GM18861 (cell line): ENCODE measurements around the gene MFAP2.

Source experiments
- ATAC-seq: cut with Tn5 transposase; IDR thresholded peaks from one replicate; pipeline ENCODE4 v1.9.1; 2021; ENCODE audit not compliant: unreplicated experiment

Gene MFAP2, protein sequence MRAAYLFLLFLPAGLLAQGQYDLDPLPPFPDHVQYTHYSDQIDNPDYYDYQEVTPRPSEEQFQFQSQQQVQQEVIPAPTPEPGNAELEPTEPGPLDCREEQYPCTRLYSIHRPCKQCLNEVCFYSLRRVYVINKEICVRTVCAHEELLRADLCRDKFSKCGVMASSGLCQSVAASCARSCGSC

DNA sequence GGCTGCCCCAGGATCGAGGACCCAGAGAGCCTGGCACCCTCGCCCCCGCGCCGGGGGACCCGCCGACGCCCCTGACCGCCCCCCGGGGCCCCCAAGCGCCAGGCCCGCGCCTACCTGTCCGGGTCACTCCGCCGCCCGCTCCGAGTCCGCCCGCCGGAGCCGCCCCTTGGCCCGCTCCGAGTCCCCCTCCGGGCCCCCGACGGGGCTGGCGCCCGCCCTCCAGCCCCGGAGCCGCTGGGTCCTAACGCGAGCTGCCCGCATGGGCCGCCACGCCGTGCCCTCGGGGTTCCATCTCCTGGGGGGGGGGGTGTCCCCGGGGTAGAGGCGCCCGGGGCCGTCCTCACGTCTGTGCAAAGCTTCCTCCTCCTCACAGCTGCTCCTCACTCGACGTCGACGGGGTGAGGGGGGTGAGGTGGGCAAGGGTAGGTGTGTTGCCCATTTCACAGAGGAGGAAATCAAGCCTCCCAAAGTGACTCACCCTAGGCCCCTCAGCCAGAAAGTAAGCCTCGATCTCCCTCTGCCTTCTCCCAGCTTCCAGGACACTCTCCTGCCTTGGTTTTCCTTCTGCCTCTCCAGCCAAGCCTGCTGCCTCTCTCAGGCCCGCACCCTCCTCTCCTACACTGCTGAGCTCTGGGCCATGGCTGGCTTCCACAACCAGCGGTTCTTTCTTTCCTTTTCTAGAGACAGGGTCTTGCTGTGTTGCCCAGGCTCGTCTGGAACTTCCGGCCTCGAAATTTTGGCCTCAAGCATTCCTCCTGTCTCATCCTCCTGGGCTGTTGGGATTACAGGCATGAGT lies at the start of gene MFAP2:
Gene MFAP2 (minus strand): TSS at position 148 of the 796 bp plus-strand sequence. CDS start 2,347 bp downstream, outside the sequence.
- ATAC-seq: no peak

DNA sequence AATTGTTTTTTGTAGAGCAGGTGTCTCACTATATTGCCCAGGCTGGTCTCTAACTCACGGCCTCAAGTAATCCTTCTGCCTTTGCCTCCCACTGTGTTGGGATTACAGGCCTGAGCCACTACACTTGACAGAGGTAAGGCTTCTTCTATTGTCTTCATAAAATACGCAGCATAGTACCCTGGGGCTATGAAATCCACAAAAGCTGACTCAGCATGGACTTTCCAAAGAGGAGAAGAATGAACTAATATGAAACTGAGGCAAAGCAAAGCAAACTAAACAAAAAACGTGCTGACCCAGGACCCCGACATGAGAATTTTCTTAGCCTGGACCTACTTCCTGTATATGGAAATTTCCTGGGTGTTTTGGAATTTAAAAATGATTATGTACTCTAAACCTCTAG lies 49.8 kb upstream of the MFAP2 start:
- ATAC-seq: no peak

DNA sequence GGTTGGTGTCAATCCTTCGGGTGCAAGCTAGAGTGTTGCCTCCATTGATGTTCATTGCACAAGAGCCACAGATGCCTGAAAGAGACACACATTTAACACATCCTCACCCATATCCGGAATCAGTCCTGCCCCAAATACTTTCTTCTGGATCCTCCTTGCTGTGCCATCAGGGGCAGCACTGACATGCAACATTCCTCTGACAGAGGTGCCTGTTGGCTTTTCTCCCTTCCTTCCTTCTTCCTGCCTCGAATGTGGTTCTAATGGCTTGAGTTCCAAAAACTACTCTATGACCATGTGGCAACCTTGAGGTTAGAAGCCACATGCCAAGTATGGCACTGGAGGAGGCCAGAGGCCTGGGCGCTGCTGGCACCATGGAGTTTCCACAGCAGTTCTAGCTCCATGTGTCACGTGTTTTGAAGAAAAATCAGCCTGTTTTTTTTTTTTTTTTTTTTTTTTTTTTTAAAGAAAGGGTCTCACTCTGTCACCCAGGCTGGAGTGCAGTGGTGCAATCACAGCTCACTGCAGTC lies 48.3 kb upstream of the MFAP2 start:
- no peak for ATAC-seq

DNA sequence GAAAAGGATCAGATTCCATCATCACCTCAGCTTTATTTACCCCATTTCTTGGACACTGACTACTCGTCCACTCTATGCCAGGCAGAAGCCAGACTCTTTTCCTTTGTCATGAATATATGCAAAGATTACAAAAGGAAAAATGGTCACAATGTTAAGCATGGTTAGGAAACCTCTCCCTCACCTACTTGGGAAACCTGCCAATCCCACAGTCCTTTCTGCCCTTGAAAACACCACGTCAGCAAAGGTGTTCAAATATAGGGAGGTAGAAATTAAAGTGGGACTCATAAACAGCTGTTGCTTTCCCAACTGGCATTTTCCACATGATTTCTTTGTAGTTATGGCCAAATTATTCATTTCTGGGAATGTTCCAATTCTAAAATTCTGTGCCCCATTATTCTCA lies 47.5 kb upstream of the MFAP2 start:
- no peak for ATAC-seq

DNA sequence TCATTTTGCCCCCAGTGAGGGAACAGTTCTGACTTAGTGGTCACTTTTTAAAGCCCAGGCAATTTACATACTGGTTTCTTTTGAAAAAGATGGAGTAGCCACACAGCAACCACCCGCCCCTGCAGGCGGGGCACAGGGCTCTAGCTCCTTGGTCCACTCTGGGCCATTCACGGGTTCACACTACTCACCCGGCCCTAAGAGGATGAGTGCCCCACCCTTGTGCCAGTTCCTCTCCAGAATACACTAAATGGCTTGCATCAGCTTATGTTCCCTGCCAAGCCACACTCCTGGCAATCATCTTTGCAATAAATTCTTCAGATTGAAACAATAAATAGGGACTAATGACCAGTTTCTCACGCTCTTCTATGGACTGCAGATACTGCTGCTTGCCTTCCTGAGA lies 47.0 kb upstream of the MFAP2 start:
- ATAC-seq: no peak

DNA sequence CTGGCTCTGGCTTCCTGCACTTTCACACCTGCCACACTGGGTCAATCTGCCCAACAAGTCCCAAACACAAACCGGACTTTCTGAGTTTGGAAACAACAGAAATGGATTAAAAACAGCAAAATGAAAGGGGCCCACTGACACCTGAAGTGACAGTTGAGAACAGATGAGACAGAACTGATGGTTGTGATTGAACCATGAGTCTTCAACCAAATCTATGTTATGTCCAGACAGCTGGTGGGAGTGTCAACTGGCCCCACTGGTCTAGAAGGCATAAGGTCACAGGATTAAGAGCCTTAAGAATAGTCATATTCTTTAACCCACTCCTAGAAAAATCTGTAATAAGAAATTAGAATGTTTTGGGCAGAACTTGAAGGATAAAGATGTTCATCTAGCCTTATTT lies 44.3 kb upstream of the MFAP2 start:
- no peak for ATAC-seq

DNA sequence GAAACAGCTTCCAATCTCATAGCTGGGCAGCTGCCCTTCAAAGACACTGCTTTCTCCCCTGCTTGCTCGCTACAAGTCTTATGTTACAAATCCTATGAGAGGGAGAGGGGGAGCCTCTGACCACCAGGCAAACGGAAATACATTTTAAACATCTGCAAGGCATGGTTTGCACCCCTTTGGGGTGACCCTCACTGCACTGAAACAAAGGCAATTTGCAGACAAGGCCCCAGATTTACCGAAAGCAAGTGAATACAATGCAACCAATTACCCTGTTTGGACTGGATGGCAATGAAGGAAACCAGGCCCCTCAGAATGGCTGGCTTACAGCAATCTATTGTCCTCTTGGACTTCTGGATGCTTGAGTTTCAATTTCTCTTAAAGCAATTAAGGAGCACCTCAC lies 43.2 kb upstream of the MFAP2 start:
- no peak for ATAC-seq

DNA sequence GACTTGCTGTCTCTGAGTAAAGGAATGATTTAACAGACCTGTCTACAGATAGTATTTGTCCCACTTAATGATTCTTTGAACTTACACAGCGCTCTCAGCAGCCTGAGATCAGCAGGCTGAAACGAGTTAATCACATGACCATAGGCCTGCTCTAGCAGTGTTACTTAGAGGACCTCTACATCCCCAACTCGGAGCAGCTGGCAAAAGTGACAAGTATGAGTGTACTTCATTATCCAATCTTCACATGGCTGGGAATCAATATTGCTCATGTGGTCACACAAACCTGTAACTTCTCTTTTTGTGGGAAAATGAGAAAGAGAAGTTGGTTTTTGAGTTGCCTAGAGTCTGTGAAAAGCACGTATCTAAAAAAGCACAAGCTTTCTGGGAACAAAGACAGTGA lies 42.7 kb upstream of the MFAP2 start:
- ATAC-seq: no peak

DNA sequence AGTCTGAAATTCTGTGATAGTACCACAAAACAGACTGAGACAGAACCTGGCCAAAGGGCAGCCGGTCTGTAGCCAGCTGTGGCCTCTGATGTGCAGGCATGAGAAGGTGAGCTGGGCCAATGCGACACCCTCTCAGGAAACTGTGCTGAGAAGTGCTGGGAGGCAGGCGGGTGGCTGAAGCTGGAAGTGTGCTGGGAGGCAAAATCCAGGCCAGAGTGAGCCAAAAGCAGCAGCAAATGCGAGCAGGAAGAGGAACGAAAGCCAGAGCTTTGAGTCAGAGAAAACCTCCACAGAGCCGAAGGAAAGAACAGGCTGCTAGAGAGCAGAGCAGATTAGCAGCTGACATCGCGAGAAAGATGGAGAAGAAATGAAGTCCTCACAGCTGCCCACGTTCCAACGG lies 41.5 kb upstream of the MFAP2 start:
- no peak for ATAC-seq

DNA sequence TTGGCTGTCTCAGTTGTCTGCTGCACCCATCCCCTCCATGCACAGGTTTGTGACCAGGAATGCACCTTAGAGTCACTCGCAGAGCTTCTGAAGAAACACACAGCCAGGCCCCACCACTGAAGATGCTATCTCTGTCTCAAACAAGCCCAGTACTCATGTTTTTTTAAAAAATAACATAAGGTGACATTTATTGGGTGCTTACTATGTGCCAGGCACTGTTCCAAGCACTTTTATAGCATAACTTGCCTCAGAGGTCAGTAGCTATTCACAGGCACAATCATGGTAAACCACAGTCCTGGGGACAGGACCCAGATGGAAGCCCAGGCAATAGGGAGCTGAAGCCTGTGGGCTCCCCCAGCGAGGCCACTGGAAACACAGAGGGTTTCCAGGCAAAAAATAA lies 40.1 kb upstream of the MFAP2 start:
- no peak for ATAC-seq

DNA sequence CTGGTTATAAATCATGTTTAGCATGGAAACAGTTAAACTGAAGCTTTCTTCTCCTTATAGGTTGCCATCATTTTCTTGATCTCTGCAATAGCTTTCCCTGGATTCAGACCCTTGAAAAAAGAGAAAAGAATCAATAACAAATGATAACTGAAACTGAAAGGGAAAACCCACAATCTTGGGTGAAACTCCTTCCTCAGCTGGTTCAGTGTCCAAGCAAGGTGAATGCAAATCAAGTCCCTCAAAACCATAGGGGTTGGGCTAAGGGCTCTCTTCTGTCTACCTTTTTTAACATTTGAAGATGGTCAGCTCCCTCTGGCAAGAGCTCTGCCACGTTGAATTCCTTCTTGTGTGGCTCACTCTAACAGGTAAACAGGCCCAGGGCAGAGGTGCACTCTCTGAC lies 38.4 kb upstream of the MFAP2 start:
- no peak for ATAC-seq

DNA sequence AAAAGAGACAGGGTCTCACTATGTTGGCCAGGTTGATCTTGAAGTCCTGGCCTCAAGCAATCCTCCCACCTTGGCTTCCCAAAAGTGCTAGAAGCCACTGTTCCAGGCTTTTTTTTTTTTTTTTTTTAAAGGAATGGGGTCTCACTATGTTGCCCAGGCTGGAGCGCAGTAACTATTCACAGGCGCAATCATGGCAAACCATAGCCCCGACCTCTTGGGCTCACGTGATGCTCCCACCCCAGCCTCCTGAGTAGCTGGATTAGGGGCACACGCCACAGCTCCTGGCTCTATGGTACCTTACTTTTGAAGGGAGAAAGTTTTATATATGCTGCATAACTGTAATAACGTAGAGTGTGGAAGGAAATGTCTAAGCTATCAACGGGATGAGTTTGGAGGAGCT lies 37.0 kb upstream of the MFAP2 start:
- ATAC-seq: no peak

DNA sequence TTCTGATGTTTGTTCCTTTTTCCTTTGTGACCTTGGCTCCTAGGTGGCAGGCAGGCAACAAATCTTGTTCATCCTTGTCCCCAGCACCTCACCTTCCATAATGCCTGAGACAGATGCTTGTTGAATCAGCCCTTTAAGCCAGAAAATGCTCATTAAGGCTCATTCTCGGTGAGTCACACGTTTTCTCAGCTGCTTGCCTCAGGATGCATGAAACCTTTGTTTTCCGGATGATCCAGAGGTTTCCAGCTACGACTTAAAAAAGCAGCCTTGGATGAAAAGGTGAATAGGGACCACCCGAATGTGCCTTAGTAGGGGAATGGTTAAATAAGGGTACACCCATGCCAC lies 35.9 kb upstream of the MFAP2 start:
- no peak for ATAC-seq

DNA sequence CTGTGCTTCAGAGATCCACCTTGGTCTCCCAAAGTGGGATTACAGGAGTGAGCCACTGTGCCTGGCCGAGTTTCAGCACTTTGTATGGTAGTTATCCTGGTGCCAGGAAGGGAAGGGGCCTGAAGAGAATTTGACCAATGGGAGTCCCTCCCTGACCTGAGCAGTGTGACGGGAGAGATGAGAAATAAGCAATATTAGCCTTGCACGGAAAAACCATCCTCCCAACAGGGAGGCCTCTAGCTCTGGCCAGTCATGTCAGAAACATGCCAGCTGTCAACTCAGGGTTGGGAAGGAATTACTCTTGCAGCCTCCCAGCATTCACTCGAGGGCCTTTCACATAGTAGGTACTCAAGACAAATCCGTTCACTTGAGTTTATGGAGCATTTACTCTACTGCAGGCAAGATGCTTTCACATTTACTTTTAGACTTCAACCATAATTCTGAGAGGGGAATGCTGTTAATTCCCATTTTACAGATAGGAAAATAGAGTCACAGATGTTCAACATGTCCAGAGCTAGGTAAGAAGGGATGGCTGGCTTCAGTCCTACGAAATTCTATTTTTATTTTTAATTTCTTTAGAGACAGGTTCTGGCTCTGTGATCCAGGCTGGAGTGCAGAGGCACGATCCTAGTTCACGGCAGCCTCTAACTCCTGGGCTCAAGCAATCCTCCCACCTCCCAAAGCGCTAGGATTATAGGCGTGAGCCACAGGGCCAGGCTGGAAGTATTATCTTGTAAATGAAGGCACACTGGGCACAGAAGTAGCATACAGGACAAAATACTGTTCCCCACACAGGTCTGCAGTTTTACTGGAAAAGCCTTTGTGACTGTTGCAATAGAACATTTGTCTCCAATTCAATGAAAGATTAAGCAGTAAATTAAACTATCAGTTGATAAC lies 34.5 kb upstream of the MFAP2 start:
- no peak for ATAC-seq

DNA sequence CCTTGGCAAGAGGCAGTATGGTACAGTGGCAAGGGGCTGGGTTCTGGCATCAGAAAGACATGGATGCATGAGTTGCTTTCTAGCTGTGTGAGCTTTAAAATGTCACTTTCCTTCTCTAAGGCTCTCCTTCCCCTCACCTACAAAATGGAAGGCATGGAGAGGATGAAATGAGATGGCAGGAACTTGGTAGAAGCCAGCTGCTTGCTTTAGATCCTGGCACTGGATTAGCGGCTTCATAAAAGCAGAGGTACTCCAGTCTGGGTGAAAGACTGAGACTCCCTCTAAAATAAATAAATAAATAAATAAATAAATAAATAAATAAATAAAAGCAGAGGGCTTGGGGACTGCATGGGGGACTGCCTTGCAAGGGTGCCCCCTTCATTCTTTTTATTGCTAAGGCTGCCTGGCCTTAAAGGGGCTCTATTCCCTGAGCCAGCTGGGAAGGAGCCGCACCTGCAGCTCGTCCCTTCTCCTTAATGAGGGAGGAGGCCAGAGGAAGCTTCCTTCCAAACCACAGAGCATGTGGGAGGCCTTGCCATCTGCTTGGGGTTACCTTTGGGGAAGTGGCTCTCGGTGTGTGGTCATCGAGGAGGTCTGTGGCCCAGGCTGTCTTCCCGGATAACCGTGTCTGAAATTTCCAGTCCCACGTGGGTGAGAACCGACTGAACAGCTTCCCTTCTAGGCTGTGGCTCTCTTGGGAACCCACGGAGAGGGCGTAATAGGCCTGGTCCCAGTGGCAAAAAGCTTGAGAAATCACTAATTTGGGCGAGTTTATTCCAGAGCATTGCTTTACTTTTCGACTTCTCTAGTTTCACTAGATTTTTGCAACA lies 33.3 kb upstream of the MFAP2 start:
- ATAC-seq: no peak

DNA sequence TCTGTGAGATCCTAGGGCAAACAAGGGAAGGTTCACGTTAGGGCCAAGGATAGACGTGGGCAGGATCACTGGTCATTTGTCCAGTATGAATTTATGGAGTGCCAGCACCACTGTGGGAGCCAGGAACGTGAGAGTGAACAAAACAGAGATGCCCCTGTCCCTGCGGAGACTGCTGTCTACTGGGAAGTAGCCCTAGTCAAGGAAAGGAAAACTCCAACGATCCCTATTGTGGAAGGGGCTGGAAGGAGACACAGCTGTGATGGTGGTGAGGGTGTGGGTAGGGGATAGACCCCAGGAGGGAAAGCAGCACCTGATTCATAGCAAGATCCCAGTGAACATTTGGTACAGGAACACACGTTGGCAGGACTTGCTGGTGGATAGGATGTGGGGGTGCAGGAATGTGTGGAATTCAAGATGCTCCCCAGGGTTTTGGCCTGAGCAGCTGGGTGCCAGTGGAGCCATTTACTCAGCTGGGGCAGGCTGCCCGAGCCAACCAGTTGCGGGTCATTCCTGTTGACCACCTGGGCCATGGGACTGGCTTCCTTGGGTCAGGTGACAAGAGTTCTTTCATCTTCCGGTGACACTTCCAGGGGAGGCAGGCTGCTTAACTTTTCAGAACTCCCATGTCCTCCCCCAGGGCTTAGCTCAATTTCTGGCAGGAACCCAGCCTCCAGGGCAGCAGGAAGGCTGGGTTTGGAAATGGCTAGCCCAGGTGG lies 32.5 kb upstream of the MFAP2 start:
- no peak for ATAC-seq

DNA sequence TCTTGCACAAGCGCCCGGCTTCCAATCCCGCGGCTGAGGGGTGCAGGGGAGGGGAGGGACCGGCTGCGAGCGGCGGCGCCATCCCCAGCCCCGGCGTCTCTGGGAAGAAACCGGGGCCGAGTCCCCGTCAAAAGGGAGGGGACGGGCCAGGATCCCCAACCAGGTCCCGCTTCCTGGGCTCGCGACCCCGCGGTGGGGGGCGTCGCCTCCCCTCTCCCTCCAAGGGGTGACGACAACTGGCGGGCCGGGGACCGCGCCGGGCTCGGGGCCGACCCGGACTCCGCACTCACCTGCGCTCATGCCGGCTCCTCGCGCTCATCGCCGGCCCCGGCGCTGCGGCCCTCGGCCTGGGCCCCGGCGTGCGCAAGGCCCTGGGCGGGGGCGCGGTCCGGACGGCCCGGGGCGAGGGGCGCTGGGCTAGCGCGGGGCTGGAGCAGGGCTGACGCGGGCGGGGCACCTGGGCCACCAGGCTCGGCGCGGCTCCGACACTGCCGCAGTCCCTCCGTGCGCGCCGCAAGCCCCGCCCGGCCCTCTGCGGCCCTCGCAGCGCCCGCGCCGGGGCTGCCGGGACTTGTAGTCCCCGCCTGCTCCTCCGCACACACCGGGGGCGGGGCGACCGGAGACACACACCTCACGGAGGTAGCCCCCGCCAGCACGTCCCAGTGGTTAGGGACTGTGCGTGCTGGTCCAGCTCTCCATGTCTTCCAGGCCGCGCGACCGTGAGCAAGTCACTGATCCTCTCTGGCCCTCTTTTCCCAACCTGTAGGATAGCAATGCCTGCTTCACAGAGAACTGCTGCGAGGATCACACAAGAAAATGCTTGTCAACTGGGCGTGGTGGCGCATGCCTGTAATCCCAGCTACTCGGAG lies 31.3 kb upstream of the MFAP2 start, which contains the start of gene ATP13A2:
Gene ATP13A2 (minus strand): TSS at position 490 of the 869 bp plus-strand sequence. CDS start 190 bp downstream, at position 300.
- ATAC-seq: peak; percentile 83

DNA sequence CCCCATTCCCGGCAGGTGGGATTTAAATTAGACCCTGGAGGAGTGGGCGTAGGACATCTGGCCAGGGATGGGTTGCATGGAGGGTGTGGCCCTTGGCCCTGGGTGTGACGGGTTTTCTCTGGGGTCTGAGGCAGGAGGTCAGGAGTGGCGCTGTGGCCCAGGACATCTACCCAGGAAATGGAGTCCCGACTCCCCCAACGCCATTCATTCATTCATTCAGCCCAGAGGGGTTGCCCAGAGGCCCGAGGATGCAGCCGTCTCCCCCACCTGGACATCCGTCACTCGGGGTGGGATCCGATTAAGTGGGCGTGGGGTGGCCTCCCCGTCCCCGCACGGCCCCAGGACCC lies 30.6 kb upstream of the MFAP2 start:
- ATAC-seq: no peak

DNA sequence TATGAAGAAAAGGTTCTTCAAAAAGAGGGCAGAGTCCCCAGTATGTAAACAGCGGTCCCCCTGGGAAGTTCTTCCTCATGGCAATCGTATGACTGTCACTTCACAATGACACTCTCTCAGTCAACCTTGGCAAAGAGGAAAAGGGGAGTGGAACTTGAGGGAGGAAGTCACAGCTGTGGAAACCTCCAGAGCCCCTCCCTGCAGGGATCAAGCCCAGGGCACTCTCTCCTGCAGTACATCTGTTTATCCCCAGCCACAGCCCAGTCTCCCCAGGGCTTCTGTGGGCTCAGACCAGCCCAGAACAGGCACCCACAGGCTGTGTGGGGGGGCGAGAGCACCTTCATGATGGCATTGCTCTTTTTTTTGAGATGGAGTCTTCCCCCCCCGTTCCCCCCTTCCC lies 29.3 kb upstream of the MFAP2 start:
- ATAC-seq: no peak
